ENCODE results near the gene ERRFI1. TPM values are rescaled to one million over a fixed set of nuclear protein-coding genes. Genes with fewer than 3 reads are reported as not detected.

Gene ERRFI1
- total RNA-seq, 4 donors from 2014 or later = 63.9 to 152 (median 95.9) TPM

DNA sequence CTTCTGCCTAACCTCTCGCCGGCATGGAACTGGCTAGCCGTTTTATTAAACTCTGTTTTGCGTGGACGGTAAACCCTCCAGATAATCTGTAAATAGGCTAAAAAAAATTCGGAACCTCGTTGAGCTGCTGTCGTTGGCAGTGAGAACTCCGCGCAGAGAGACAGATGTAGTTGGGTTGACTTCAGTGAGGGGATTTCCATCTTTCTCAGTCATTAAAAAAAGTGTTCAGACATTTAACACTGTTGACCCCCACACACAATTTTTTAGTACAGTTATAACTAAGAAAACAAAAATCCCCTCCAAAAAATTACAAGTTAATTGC lies 64.1 kb downstream of the ERRFI1 start:
- Histone ChIP-seq H3K27me3 (no peaks in the 10 kb centered on the region), H3K4me3 (peak overlapping the region; percentile 60 to 94 (median 89)), H3K36me3 (peaks cover 0 to 40% (median 0%) of the 10 kb centered on the region in 3 donors), H3K4me1 (peaks cover 0 to 55% (median 17%) of the 10 kb centered on the region in 4 donors), H3K9me3 (no peaks in the 10 kb centered on the region), H3K27ac (peak overlapping the region; percentile 84 to 95 (median 92))
- TF ChIP-seq EP300 (IDR thresholded peaks at IDR 0.05) = no peak
- DNase-seq (ENCODE audit: low spot score in 2 of 2) = no peak
- WGBS, 2 donors = 0% methylated on average over 10 of the region's 10 CpGs

Small RNA genes within 50 kb of the gene (small RNA-seq; reads per million reads assigned to genes)
- not detected for gene RF00019

Other genes starting within 250 kb of the ERRFI1 start
- 10 to 100 TPM; 21.6 to 49.8 (median 35.8) TPM for gene PER3, start 242.0 kb downstream of the ERRFI1 start, total RNA-seq
- gene UTS2, start 173.2 kb downstream of the ERRFI1 start, total RNA-seq = under 1 TPM in 1 of 4 donors, not detected in 3; 0.84 TPM
- gene TNFRSF9, start 85.5 kb downstream of the ERRFI1 start, total RNA-seq = under 1 TPM in 2 of 4 donors, not detected in 2; 0.21 to 0.60 TPM
- 100 to 1,000 TPM; 161 to 216 (median 191) TPM for gene PARK7, start 64.6 kb downstream of the ERRFI1 start, total RNA-seq

Data from tibial nerve (tissue), 4 donors.